Thyroid gland (tissue), 4 donors: ENCODE results near the gene GKN2.

Source experiments
- POLR2A ChIP-seq, 2 donors: fragments of 450-650 bp; IDR thresholded peaks; one replicate each; pipeline ENCODE4 v1.6.1; 2017; ENCODE audit warnings: antibody characterized with exemption in 2 of 2, mild to moderate bottlenecking in 2 of 2, moderate library complexity in 1 of 2
- TF ChIP-seq, protein P1 (sequence below), 6 experiments: fragments of 200-600 bp in 3 of 6; fragments of 450-650 bp in 3 of 6; sonication (generic) in 3 of 6; IDR thresholded peaks; one replicate each; pipeline ENCODE4 v1.5.1; 2016 to 2019; ENCODE audit warnings: antibody characterized with exemption in 6 of 6, mild to moderate bottlenecking in 2 of 6, inconsistent platforms in 1 of 6, moderate library complexity in 1 of 6

DNA sequence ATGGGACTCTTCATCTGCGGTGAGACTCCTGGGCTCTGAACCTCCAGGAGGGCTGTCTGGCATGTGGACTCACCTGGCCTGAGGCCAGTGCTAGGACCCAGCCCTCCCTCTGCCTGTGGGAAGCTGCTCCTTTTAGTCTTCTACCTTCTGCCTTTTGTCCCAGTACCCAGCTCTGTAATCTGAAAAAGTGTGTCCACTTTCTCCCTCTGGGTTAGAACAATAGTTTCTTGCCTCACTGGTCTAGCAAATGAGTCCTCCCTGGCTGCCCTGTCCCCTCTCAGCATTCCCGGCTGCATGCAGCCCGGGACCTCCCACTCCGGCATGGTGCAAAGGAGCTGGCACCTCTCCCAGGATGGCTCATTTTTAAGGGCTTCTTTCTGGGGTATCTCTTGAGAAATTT is 25.9 kb downstream of the GKN2 start:
- TF ChIP-seq, protein P1, sequence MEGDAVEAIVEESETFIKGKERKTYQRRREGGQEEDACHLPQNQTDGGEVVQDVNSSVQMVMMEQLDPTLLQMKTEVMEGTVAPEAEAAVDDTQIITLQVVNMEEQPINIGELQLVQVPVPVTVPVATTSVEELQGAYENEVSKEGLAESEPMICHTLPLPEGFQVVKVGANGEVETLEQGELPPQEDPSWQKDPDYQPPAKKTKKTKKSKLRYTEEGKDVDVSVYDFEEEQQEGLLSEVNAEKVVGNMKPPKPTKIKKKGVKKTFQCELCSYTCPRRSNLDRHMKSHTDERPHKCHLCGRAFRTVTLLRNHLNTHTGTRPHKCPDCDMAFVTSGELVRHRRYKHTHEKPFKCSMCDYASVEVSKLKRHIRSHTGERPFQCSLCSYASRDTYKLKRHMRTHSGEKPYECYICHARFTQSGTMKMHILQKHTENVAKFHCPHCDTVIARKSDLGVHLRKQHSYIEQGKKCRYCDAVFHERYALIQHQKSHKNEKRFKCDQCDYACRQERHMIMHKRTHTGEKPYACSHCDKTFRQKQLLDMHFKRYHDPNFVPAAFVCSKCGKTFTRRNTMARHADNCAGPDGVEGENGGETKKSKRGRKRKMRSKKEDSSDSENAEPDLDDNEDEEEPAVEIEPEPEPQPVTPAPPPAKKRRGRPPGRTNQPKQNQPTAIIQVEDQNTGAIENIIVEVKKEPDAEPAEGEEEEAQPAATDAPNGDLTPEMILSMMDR (IDR thresholded peaks at IDR 0.05) = no peak
- no peak for TF ChIP-seq POLR2A (IDR thresholded peaks at IDR 0.05)
